ENCODE measurements around the gene RPS3.

RPS3 gene

GRCh38 chr11:75435571-75435925 is 36.2 kb downstream of the RPS3 start:
- DNase-seq (ENCODE audit: low spot score) = no peak

GRCh38 chr11:75436806-75437205 is 37.5 kb downstream of the RPS3 start:
- no peak for DNase-seq (ENCODE audit: low spot score)

DNA sequence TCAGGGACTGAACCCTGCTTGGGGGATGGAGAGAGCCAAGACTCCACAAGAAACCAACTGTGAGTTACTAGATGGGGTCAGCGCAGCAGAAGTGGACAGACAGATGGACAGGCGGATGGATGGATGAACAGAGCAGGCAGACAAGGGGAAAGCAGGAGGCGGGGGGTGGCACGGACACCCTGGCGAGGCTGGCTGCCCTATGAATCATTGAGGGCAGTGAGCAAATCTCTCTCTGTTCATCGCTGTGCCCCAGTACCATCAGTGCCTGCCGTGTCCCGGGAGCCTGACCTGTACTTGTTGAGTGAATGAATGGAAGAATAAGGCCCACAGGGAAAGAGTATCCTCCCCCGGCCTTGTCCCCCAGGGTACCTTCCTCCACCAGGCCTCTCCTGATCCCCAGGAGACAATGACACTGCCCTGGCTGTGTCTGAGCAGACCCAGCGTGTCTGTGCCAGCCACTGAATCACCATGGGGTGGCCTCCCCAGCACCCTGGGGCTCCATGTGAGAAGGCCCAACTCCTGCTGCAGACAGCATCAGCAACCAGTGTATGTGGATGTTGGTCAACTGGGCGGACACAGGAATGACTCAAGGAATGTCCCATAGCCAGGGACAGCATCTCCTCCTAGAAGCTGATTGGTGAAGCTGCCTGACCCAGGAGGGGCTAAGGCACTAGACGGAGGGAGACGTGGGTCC is 38.8 kb downstream of the RPS3 start:
- DNase-seq (ENCODE audit: low spot score) = no peak

- DNase-seq (ENCODE audit: low spot score) = no peak
Measured at GRCh38 chr11:75439026-75439425, 39.7 kb downstream of the RPS3 start.

DNA sequence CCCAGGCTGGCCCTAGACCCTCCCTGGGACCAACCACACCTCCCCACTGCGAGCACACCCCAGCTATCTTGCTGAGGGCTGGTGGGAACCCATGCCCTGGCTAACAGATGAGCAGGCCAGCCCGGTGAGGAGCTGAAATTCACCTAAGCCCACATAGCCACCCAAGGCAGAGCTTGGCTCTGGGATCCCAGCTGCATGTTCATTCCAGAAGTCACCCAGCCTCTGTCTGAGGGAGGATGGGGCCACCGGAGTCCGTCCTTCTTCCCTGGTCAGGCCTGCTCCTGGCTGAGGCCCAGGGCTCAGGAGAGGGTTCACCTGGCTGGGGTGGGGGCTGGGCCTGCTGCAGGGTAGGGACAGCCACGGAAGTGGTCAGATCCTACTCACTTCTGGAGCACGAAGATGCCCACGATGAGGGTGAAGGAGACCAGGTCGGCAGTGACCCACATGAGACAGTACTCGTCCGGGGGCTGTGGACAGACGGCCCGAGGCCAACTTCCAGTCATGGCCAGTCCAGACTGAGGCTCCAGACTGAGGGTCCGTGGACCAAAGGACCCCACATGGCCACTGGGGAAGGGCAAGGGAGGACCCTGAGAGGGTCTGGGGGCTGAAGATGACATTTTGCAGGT is 40.3 kb downstream of the RPS3 start:
- DNase-seq (ENCODE audit: low spot score) = no peak

GRCh38 chr11:75440960-75441803 is 41.9 kb downstream of the RPS3 start:
- no peak for DNase-seq (ENCODE audit: low spot score)

GRCh38 chr11:75441804-75442132 is 42.5 kb downstream of the RPS3 start:
- no peak for DNase-seq (ENCODE audit: low spot score)

GRCh38 chr11:75442161-75442885 is 43.0 kb downstream of the RPS3 start:
- DNase-seq (ENCODE audit: low spot score) = no peak

GRCh38 chr11:75443043-75443442 is 43.7 kb downstream of the RPS3 start:
- no peak for DNase-seq (ENCODE audit: low spot score)

GRCh38 chr11:75445315-75445953 is 46.1 kb downstream of the RPS3 start:
- peak; percentile 57 for DNase-seq (ENCODE audit: low spot score)

DNA sequence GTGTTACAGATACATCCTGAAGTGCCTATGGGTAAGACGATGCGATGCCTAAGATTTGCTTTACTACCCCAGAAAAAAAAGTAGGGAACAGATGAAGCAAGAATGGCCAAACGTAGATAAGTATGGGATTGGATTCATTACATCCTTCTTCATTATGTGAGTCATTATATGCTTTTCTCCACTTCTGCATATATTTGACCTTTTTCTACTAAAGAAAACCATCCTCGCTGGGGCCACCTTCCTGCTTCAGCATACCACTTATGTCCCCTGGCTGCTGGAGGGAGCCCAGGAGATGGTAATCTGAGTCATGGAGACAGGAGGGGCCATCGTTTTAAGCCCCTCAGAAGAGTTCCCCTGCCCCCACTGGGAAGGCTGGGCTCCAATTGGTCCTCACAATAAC is 48.1 kb downstream of the RPS3 start:
- DNase-seq (ENCODE audit: low spot score) = no peak

- DNase-seq (ENCODE audit: low spot score) = no peak
Measured at GRCh38 chr11:75449271-75449670, 50.0 kb downstream of the RPS3 start.

GRCh38 chr11:75449776-75450175 is 50.5 kb downstream of the RPS3 start:
- DNase-seq (ENCODE audit: low spot score) = no peak

GRCh38 chr11:75450236-75450635 is 50.9 kb downstream of the RPS3 start:
- DNase-seq (ENCODE audit: low spot score) = peak; percentile 10

- no peak for DNase-seq (ENCODE audit: low spot score)
Measured at GRCh38 chr11:75450826-75451821, 51.8 kb downstream of the RPS3 start.

- no peak for DNase-seq (ENCODE audit: low spot score)
Measured at GRCh38 chr11:75453916-75454655, 54.8 kb downstream of the RPS3 start.

GRCh38 chr11:75454987-75455386 is 55.7 kb downstream of the RPS3 start:
- DNase-seq (ENCODE audit: low spot score) = no peak
